ENCODE measurements around the gene AP3D1. TPM values are rescaled to one million over a fixed set of nuclear protein-coding genes. Genes with fewer than 3 reads are reported as not detected.
A peak's percentile ranks its signal among the peaks of the same experiment; 100 is the strongest.

Gene AP3D1
- total and polyA plus RNA-seq, 2 donors from 2014 or later, result 68.4 to 125 TPM

- Histone ChIP-seq H3K27me3 (ENCODE audit: control insufficient read depth, insufficient read depth, low read length) (no peaks in the 10 kb centered on the region), H3K4me1 (ENCODE audit: control insufficient read depth in 2 of 3, insufficient read depth in 2 of 3, low read depth in 1 of 3, low read length in 3 of 3) (peaks cover 0 to 18% (median 14%) of the 10 kb centered on the region in 3 donors), H3K9ac (ENCODE audit: low read length in 3 of 3) (no peak overlapping the region), H3K27ac (ENCODE audit: low read depth in 2 of 2, low read length in 2 of 2) (no peak overlapping the region), H3K36me3 (ENCODE audit: control insufficient read depth in 2 of 3, insufficient read depth in 3 of 3, low read length in 3 of 3) (peaks cover 0 to 39% (median 9%) of the 10 kb centered on the region in 3 donors), H3K9me3 (ENCODE audit: control insufficient read depth in 2 of 3, insufficient read depth in 1 of 3, low read length in 3 of 3) (no peaks in the 10 kb centered on the region), H3K4me3 (ENCODE audit: low read length in 3 of 3) (no peak overlapping the region)
- intact Hi-C loops (cut with DNase I), result no loop called here
- no peak for TF ChIP-seq CTCF (IDR thresholded peaks at IDR 0.05; ENCODE audit: borderline replicate concordance, extremely low read depth, insufficient read depth)
- FAIRE-seq, result no peak
- DNase-seq, result no peak
Observed at GRCh38 chr19:2188708-2189385, 37.5 kb upstream of the AP3D1 start.

- no peak for FAIRE-seq
- TF ChIP-seq CTCF (IDR thresholded peaks at IDR 0.05; ENCODE audit: borderline replicate concordance, extremely low read depth, insufficient read depth), result no peak
- Histone ChIP-seq H3K9me3 (ENCODE audit: control insufficient read depth in 2 of 3, insufficient read depth in 1 of 3, low read length in 3 of 3) (no peaks in the 10 kb centered on the region), H3K9ac (ENCODE audit: low read length in 3 of 3) (no peak overlapping the region), H3K27me3 (ENCODE audit: control insufficient read depth, insufficient read depth, low read length) (no peaks in the 10 kb centered on the region), H3K4me1 (ENCODE audit: control insufficient read depth in 2 of 3, insufficient read depth in 2 of 3, low read depth in 1 of 3, low read length in 3 of 3) (peaks cover 0 to 18% (median 14%) of the 10 kb centered on the region in 3 donors), H3K27ac (ENCODE audit: low read depth in 2 of 2, low read length in 2 of 2) (peak overlapping the region; percentile 51 to 73), H3K4me3 (ENCODE audit: low read length in 3 of 3) (no peak overlapping the region), H3K36me3 (ENCODE audit: control insufficient read depth in 2 of 3, insufficient read depth in 3 of 3, low read length in 3 of 3) (peaks cover 0 to 31% (median 8%) of the 10 kb centered on the region in 3 donors)
- no peak for DNase-seq
- intact Hi-C loops (cut with DNase I), result no loop called here
Observed at GRCh38 chr19:2187159-2187558, 35.8 kb upstream of the AP3D1 start.

GRCh38 chr19:2186071-2186846 is 34.9 kb upstream of the AP3D1 start:
- peak; percentile 64 to 94 (median 69) for DNase-seq
- Histone ChIP-seq H3K27me3 (ENCODE audit: control insufficient read depth, insufficient read depth, low read length) (no peaks in the 10 kb centered on the region), H3K4me1 (ENCODE audit: control insufficient read depth in 2 of 3, insufficient read depth in 2 of 3, low read depth in 1 of 3, low read length in 3 of 3) (peaks cover 0 to 18% (median 14%) of the 10 kb centered on the region in 3 donors), H3K36me3 (ENCODE audit: control insufficient read depth in 2 of 3, insufficient read depth in 3 of 3, low read length in 3 of 3) (peaks cover 0 to 26% (median 3%) of the 10 kb centered on the region in 3 donors), H3K4me3 (ENCODE audit: low read length in 3 of 3) (peak overlapping the region in 1 of 3 donors; percentile 21), H3K27ac (ENCODE audit: low read depth in 2 of 2, low read length in 2 of 2) (peak overlapping the region; percentile 57 to 73), H3K9ac (ENCODE audit: low read length in 3 of 3) (peak overlapping the region in 1 of 3 donors; percentile 61), H3K9me3 (ENCODE audit: control insufficient read depth in 2 of 3, insufficient read depth in 1 of 3, low read length in 3 of 3) (no peaks in the 10 kb centered on the region)
- intact Hi-C loops (cut with DNase I), result no loop called here
- no peak for TF ChIP-seq CTCF (IDR thresholded peaks at IDR 0.05; ENCODE audit: borderline replicate concordance, extremely low read depth, insufficient read depth)
- FAIRE-seq, result no peak
